ENCODE data around the gene CHN2.

- TF ChIP-seq CTCF (conservative IDR thresholded peaks at IDR 0.05) (no peak), EZH2 (IDR thresholded peaks at IDR 0.05; ENCODE audit: low read depth) (no peak)
Observed at GRCh38 chr7:29454899-29455451, 260.4 kb downstream of the CHN2 start.

Data from PC-9 (cell line).